Activated CD8-positive, alpha-beta memory T cell treated with anti-CD3 and anti-CD28 coated beads, Interleukin-2, amount 50 U/mL, for 24 hours (primary cell): Measurements from ENCODE around the gene JARID2.

Source experiments
- DNase-seq: peaks from one replicate; pipeline ENCODE4 v3.0.0-alpha.2; 2020; ENCODE audit errors: extremely low read depth

JARID2 gene

GRCh38 chr6:15245361-15246216 lies at the start of gene JARID2:
JARID2 (plus strand) TSS chr6:15246069; CDS start chr6:15246540, 471 bp downstream.
- DNase-seq, result peak; percentile 90

GRCh38 chr6:15200087-15200486 lies 45.8 kb upstream of the JARID2 start:
- DNase-seq, result no peak

GRCh38 chr6:15205321-15205720 lies 40.5 kb upstream of the JARID2 start:
- DNase-seq, result no peak

GRCh38 chr6:15206887-15207286 lies 39.0 kb upstream of the JARID2 start:
- DNase-seq, result no peak

GRCh38 chr6:15207923-15208322 lies 37.9 kb upstream of the JARID2 start:
- no peak for DNase-seq

- no peak for DNase-seq
These were observed 31.9 kb upstream of the JARID2 start for GRCh38 chr6:15213838-15214400.

- DNase-seq, result no peak
These were observed 27.5 kb upstream of the JARID2 start for GRCh38 chr6:15218401-15218800.

GRCh38 chr6:15220062-15220461 lies 25.8 kb upstream of the JARID2 start:
- DNase-seq, result no peak

- no peak for DNase-seq
These were observed 18.0 kb upstream of the JARID2 start for GRCh38 chr6:15227827-15228318.

- DNase-seq, result no peak
These were observed 15.0 kb upstream of the JARID2 start for GRCh38 chr6:15230827-15231226.

- no peak for DNase-seq
These were observed 12.9 kb upstream of the JARID2 start for GRCh38 chr6:15232836-15233510.

- no peak for DNase-seq
These were observed 11.7 kb upstream of the JARID2 start for GRCh38 chr6:15234068-15234758.

- no peak for DNase-seq
These were observed 6.1 kb upstream of the JARID2 start for GRCh38 chr6:15239616-15240364.

- DNase-seq, result no peak
These were observed 3.4 kb upstream of the JARID2 start for GRCh38 chr6:15242503-15242902.

GRCh38 chr6:15242937-15243614 lies 2.8 kb upstream of the JARID2 start:
- DNase-seq, result no peak

GRCh38 chr6:15243910-15244619 lies 1.8 kb upstream of the JARID2 start:
- no peak for DNase-seq

- no peak for DNase-seq
These were observed 1.1 kb upstream of the JARID2 start for GRCh38 chr6:15244620-15245360.

GRCh38 chr6:15246217-15246665 lies 372 bp downstream of the JARID2 start:
- no peak for DNase-seq
